Endothelial cell (in vitro differentiated cells): ENCODE data around the gene SH3TC1. TPM values are rescaled to one million over a fixed set of nuclear protein-coding genes. Genes with fewer than 3 reads are reported as not detected.

Experiments used
- DNase-seq: peaks from one replicate; pipeline ENCODE4 v3.0.0; 2021; ENCODE audit warnings: low spot score
- H3K27ac Mint-ChIP-seq: one replicate; pipeline ENCODE4 v1.8.0; 2021; ENCODE audit warnings: mixed read lengths, inconsistent platforms; ENCODE audit not compliant: unreplicated experiment
- H3K27me3 Mint-ChIP-seq: one replicate; pipeline ENCODE4 v1.8.0; 2021; ENCODE audit warnings: mild to moderate bottlenecking, moderate library complexity, mixed read lengths, inconsistent platforms; ENCODE audit not compliant: unreplicated experiment
- H3K36me3 Mint-ChIP-seq: one replicate; pipeline ENCODE4 v1.8.0; 2021; ENCODE audit warnings: mild to moderate bottlenecking, low read depth, mixed read lengths, inconsistent platforms; ENCODE audit not compliant: unreplicated experiment
- H3K4me1 Mint-ChIP-seq: one replicate; pipeline ENCODE4 v1.8.0; 2021; ENCODE audit warnings: mild to moderate bottlenecking, mixed read lengths, inconsistent platforms; ENCODE audit not compliant: unreplicated experiment
- H3K4me3 Mint-ChIP-seq: one replicate; pipeline ENCODE4 v1.8.0; 2021; ENCODE audit warnings: mild to moderate bottlenecking, mixed read lengths, inconsistent platforms; ENCODE audit not compliant: unreplicated experiment
- H3K9me3 Mint-ChIP-seq: one replicate; pipeline ENCODE4 v1.8.0; 2021; ENCODE audit warnings: mixed read lengths, inconsistent platforms; ENCODE audit not compliant: unreplicated experiment
- CTCF ChIP-seq: fragments of 200-600 bp; sonication (generic); IDR thresholded peaks from one replicate; pipeline ENCODE4 v1.5.0; 2021; ENCODE audit warnings: antibody characterized with exemption; ENCODE audit not compliant: unreplicated experiment
- total RNA-seq: library from RNA; stranded (reverse); fragmentation: NEBNext Ultra II Directional; extraction: Animal tissue kit (Norgen Biotek cat#: 25700); gene quantifications from one replicate; pipeline ENCODE4 v1.2.1, GENCODE V29; 2021; ENCODE audit not compliant: unreplicated experiment

Gene SH3TC1
- total RNA-seq, 1 donor from 2014 or later, result 114 TPM

- H3K27me3 Mint-ChIP-seq, result peaks cover 15% of the 10 kb centered on the region
- H3K9me3 Mint-ChIP-seq, result no peaks in the 10 kb centered on the region
Measured at GRCh38 chr4:8156617-8157016, 42.5 kb upstream of the SH3TC1 start.

GRCh38 chr4:8157496-8157895 lies 41.6 kb upstream of the SH3TC1 start:
- Mint-ChIP-seq H3K4me1 (peaks cover 4% of the 10 kb centered on the region), H3K27me3 (peaks cover 16% of the 10 kb centered on the region), H3K27ac (no peak overlapping the region), H3K4me3 (no peak overlapping the region), H3K36me3 (peaks cover 3% of the 10 kb centered on the region), H3K9me3 (no peaks in the 10 kb centered on the region)
- no peak for DNase-seq
- TF ChIP-seq CTCF, result no peak

More at GRCh38 chr4:8156617-8157016, 42.5 kb upstream of the SH3TC1 start:
- peaks cover 3% of the 10 kb centered on the region for H3K36me3 Mint-ChIP-seq
- no peak for TF ChIP-seq CTCF
- DNase-seq, result no peak
- no peak overlapping the region for H3K27ac Mint-ChIP-seq
- peaks cover 4% of the 10 kb centered on the region for H3K4me1 Mint-ChIP-seq
- no peak overlapping the region for H3K4me3 Mint-ChIP-seq

GRCh38 chr4:8157944-8158709 lies 41.0 kb upstream of the SH3TC1 start:
- Mint-ChIP-seq H3K9me3 (no peaks in the 10 kb centered on the region), H3K27me3 (peaks cover 12% of the 10 kb centered on the region), H3K27ac (no peak overlapping the region), H3K4me3 (no peak overlapping the region), H3K4me1 (peaks cover 4% of the 10 kb centered on the region), H3K36me3 (peaks cover 3% of the 10 kb centered on the region)
- no peak for TF ChIP-seq CTCF
- peak; percentile 28 for DNase-seq

GRCh38 chr4:8158710-8159536 lies 40.2 kb upstream of the SH3TC1 start, which contains the start of gene ABLIM2:
Gene ABLIM2 (minus strand): TSS chr4:8158813. CDS start chr4:8158689, 124 bp downstream.
- H3K36me3 Mint-ChIP-seq, result peaks cover 3% of the 10 kb centered on the region
- H3K27me3 Mint-ChIP-seq, result peaks cover 11% of the 10 kb centered on the region
- peak; percentile 99 for DNase-seq
- TF ChIP-seq CTCF, result no peak
- peaks cover 4% of the 10 kb centered on the region for H3K4me1 Mint-ChIP-seq
- peak within 1 kb of the TSS; percentile 57 for H3K27ac Mint-ChIP-seq
- no peaks in the 10 kb centered on the region for H3K9me3 Mint-ChIP-seq
- H3K4me3 Mint-ChIP-seq, result peak within 1 kb of the TSS; percentile 96
